Raji (cell line): ENCODE results near the gene BUB3.

Experiments used
- POLR2A ChIP-seq: IDR thresholded peaks from 2 replicates; pipeline ENCODE4 v1.6.1; 2011; ENCODE audit warnings: low read depth, low read length, control low read depth; ENCODE audit not compliant: insufficient read depth

BUB3 gene

GRCh38 chr10:123136806-123137642 is 17.2 kb upstream of the BUB3 start:
- no peak for TF ChIP-seq POLR2A

GRCh38 chr10:123139165-123139520 is 15.1 kb upstream of the BUB3 start:
- TF ChIP-seq POLR2A, result no peak

GRCh38 chr10:123139521-123140163 is 14.6 kb upstream of the BUB3 start:
- TF ChIP-seq POLR2A, result no peak

DNA sequence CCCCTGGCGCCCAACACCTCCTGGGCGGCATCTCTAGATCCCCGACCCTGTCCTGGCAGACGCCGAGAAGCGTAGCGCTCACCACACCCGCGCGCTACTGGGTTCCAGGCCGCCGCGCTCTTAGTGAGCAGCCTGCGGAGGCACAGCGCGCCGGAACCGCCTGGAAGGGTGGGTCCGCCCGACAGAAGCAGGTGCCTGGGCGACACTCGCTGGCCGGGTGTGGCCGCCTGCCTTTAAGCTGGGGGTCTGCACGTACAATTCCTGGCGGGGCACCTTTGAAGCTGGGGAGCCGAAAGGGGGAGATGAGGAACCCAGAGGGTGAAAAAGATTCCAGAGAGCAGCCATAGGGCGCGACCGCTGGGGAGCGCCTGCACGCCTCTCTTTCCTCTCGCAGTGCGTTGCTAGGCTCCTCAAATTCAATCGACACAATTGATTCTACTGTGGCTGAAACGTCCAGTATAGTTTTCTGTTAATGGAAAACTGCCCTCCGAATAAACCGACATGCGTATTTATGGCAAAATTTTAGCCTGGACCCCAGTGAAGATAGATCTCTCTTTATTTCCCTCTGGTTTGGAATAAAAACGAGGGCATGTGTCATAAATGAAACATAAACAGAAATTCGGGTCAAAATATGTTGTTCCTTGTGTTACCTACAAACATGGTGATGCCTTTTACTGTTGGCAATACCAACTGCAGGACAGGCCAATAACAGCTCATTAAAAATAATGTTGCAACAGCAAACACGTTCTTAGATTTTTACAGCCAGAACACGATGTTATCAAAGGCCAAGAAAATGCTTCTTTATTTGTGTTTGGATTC is 13.8 kb upstream of the BUB3 start:
- no peak for TF ChIP-seq POLR2A

- TF ChIP-seq POLR2A, result no peak
These were observed 13.2 kb upstream of the BUB3 start for GRCh38 chr10:123140983-123141390.

DNA sequence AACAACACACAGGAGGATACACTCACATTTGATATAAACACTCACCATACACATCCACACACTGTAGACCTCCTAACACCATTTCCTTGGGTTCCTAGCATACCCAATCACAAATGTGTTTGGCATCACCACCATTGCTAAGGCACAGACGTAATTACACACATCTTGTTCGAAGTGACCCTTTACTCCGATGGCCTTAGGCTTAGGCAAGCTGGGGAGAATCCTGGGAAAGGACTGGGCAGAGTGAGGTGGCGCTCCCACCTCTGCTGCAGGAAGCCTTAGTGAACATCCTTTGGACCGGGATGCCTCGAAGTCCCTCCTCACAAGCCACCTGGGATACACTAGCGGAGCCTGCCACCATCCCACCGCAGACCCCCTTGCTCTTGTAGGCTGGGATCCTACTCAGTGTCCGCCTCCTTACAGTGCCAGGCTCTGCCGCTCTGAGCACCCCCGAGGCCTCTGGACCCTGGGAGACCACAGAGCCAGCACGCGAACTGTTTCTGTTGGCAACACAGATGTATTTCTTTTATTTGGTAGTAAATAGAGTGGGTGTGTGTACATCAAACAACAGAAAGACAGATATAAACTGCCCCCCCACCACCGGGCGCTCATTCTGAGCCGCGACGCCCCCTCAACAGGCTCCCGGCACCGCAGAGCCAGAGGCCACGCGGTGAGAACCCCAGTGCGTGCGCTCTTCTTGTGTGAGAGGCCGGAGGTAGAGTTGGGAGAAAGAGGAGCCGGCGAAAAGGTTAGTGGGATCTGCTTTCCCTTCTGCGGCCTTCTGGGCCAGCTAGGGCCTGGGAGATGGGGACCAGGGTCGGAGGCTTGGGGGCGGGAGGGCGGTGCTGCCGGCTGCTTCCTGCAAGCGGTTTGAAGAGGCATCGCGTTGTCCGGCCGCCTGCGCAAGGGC is 12.2 kb upstream of the BUB3 start:
- TF ChIP-seq POLR2A, result no peak

- TF ChIP-seq POLR2A, result no peak
These were observed 11.5 kb upstream of the BUB3 start for GRCh38 chr10:123142701-123143161.

GRCh38 chr10:123143162-123143824 is 10.9 kb upstream of the BUB3 start:
- no peak for TF ChIP-seq POLR2A

DNA sequence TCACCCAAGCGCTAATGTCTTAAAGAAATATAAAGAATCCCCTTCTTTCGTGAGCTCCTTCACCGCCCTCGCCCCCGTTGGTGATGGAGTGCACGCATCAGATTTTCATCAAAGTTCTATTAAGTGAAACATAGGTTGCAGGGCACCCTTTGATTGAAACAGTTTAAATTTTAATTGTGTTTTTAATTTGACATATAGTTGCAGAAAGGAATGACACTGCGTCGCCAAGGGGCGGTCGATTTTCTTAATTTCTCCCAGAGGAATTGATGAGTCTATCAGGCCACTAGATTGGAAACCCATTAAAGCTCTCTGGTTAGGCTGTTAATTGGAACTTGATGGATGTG is 10.4 kb upstream of the BUB3 start:
- TF ChIP-seq POLR2A, result no peak

GRCh38 chr10:123144697-123145541 is 9.3 kb upstream of the BUB3 start:
- TF ChIP-seq POLR2A, result no peak

GRCh38 chr10:123145542-123146012 is 8.6 kb upstream of the BUB3 start:
- TF ChIP-seq POLR2A, result no peak

- TF ChIP-seq POLR2A, result no peak
These were observed 7.9 kb upstream of the BUB3 start for GRCh38 chr10:123146013-123146893.
